Left ventricle myocardium inferior (tissue), 1 donor: Measurements from ENCODE around the gene PDPN. TPM values are rescaled to one million over a fixed set of nuclear protein-coding genes. Genes with fewer than 3 reads are reported as not detected.

Experiments
- DNase-seq: peaks from one replicate; pipeline ENCODE4 v3.0.0-alpha.2; 2020
- H3K27ac ChIP-seq: fragments of 200-600 bp; replicated peaks from 2 replicates; pipeline ENCODE4 v1.8.0; 2021
- H3K27me3 ChIP-seq: fragments of 200-600 bp; 2 replicates; pipeline ENCODE4 v1.8.0; 2021; ENCODE audit warnings: low read depth
- H3K36me3 ChIP-seq: fragments of 200-600 bp; 2 replicates; pipeline ENCODE4 v1.8.0; 2021
- H3K4me1 ChIP-seq: fragments of 200-600 bp; 2 replicates; pipeline ENCODE4 v1.8.0; 2021
- H3K4me3 ChIP-seq: fragments of 200-600 bp; 2 replicates; pipeline ENCODE4 v1.8.0; 2021; ENCODE audit warnings: mild to moderate bottlenecking, moderate library complexity
- H3K9me3 ChIP-seq: fragments of 200-600 bp; replicated peaks from 2 replicates; pipeline ENCODE4 v1.8.0; 2021
- CTCF ChIP-seq: fragments of 200-600 bp; IDR thresholded peaks from 2 replicates; pipeline ENCODE4 v1.8.0; 2021; ENCODE audit warnings: antibody characterized with exemption, mild to moderate bottlenecking, borderline replicate concordance
- intact Hi-C: fragments of 100-400 bp; cut with micrococcal nuclease; formaldehyde crosslinking; loops from one replicate; pipeline ENCODE4 v1.11.0; 2022
- total RNA-seq: library from RNA; stranded (reverse); fragmentation: NEBNext Ultra II Directional; extraction: Animal tissue kit (Norgen Biotek cat#: 25700); gene quantifications from one replicate; pipeline ENCODE4 v1.2.1, GENCODE V29; 2021
- donor health status: DM: no; HTN: yes; CAD: no; lungs with severe emphysema.

PDPN gene
- total RNA-seq, 1 donor from 2014 or later = 16.7 TPM

- no peaks in the 10 kb centered on the region for H3K9me3 ChIP-seq
- no peaks in the 10 kb centered on the region for H3K36me3 ChIP-seq
- H3K27me3 ChIP-seq = peaks cover 55% of the 10 kb centered on the region
- no peak for TF ChIP-seq CTCF
- no peak overlapping the region for H3K4me3 ChIP-seq
- no peaks in the 10 kb centered on the region for H3K4me1 ChIP-seq
- DNase-seq = no peak
- intact Hi-C loops = no loop called here
- no peak overlapping the region for H3K27ac ChIP-seq
These were observed 6.7 kb upstream of the PDPN start for GRCh38 chr1:13576926-13577325.

DNA sequence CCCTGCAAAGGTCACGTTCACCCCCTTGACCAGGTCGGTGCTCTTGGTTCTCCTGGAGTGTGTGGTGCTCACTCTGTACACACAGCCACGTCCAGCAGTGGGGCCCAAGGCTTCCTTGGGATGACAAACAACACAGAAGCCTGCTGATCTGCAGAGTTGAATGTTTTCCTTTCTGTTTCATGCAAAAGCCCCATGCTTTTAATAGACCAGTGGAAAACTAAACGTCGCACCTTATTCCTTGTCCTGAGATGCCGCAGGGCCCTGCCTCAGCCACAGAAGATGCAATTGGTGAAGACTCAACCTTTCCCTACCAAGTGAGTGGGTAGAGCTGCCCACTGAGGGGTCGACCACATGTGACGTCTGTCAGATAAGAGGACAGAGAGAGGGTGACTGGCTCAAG, 5.8 kb upstream of the PDPN start:
- Histone ChIP-seq H3K36me3 (no peaks in the 10 kb centered on the region), H3K27me3 (peaks cover 60% of the 10 kb centered on the region), H3K4me3 (no peak overlapping the region)

DNA sequence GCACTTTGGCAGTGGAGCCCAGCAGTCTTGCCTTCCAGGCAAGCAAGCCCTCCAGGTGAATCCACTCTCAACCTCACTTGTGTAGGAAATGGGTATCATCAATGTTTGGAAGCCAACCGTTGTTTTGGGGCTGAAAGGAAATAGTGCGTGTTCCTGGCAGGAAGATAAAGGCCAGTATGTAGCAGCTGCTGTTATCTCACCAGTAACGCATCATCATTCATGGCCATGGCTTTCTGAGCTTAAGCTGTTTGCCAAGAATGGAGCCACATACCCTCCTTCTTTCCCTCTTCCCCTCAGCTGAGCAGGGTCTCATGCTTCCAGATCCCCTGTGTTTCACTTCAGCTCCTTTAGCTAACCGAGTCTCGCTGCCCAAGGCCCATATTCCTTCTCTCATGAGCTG, 2.2 kb upstream of the PDPN start:
- TF ChIP-seq CTCF = no peak
- DNase-seq = no peak
- intact Hi-C loops = no loop called here
- no peaks in the 10 kb centered on the region for H3K36me3 ChIP-seq
- H3K9me3 ChIP-seq = no peaks in the 10 kb centered on the region
- H3K4me3 ChIP-seq = no peak overlapping the region
- H3K27ac ChIP-seq = no peak overlapping the region
- peaks cover 65% of the 10 kb centered on the region for H3K27me3 ChIP-seq
- H3K4me1 ChIP-seq = peaks cover 32% of the 10 kb centered on the region

More for the DNA sequence above, 5.8 kb upstream of the PDPN start:
- no peak for DNase-seq
- Histone ChIP-seq H3K27ac (no peak overlapping the region), H3K9me3 (no peaks in the 10 kb centered on the region), H3K4me1 (no peaks in the 10 kb centered on the region)
- no peak for TF ChIP-seq CTCF
- intact Hi-C loops = no loop called here

GRCh38 chr1:13582713-13583443, 754 bp upstream of the PDPN start:
- intact Hi-C loops = no loop called here
- H3K27ac ChIP-seq = no peak overlapping the region

GRCh38 chr1:13583966-13584791, 547 bp downstream of the PDPN start:
- Histone ChIP-seq H3K9me3 (no peaks in the 10 kb centered on the region), H3K4me3 (peak overlapping the region; percentile 72), H3K27me3 (peaks cover 42% of the 10 kb centered on the region), H3K27ac (peak overlapping the region; percentile 81), H3K36me3 (no peaks in the 10 kb centered on the region), H3K4me1 (peaks cover 50% of the 10 kb centered on the region)
- no peak for TF ChIP-seq CTCF
- DNase-seq = peak; percentile 42
- intact Hi-C loops = no loop called here

More at GRCh38 chr1:13582713-13583443, 754 bp upstream of the PDPN start:
- Histone ChIP-seq H3K9me3 (no peaks in the 10 kb centered on the region), H3K4me1 (peaks cover 47% of the 10 kb centered on the region), H3K4me3 (peak overlapping the region; percentile 72), H3K27me3 (peaks cover 52% of the 10 kb centered on the region), H3K36me3 (no peaks in the 10 kb centered on the region)
- TF ChIP-seq CTCF = no peak
- DNase-seq = no peak
